Measurements from ENCODE around the gene BIN2. TPM values are rescaled to one million over a fixed set of nuclear protein-coding genes. Genes with fewer than 3 reads are reported as not detected.

BIN2 gene
- total and polyA plus RNA-seq, 9 of the 15 experiments (the other 6 are each of a cell fraction or from before 2014, with no cell fraction given), result 0.04 to 0.39 (median 0.25) TPM; not detected in 1

DNA sequence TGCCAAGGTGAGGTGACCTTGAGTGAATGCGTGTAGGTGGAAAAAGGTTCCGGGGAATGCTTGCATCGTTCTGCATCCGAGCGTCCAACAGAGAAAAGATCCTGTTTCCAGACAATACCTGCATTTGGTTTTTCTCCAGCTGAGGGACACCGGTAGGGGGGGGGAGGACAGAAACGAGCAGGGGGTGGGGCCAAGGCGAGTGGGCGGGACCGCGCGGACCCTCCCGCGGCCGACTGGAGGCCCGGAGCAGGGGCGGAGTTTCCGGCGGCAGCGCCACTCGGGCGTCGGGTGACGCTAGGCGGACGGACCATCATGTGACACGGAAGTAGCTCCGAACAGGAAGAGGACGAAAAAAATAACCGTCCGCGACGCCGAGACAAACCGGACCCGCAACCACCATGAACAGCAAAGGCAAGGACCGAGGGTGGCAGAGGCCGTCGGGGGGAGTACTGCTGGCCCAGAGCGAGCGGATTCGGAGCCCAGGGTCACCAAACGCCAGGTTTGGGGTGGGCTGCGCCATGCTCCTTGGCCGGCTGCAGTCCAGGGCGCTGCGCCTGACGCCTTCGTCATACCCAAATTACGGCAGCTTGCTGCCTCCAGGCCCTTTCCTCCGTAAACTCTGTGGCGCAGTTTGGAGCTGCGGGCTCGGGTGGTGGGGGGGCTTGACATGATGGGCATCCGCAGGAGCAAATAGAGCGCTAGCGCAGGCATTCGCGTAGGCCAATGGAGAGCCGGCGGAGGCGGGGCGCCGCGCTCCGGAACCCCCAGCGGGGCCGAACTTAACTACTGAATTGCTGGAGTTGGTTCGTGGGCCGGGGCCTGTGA lies 85.3 kb downstream of the BIN2 start, which contains the start of gene DAZAP2 (continued):
- TF ChIP-seq JUN (IDR thresholded peaks at IDR 0.05; ENCODE audit: borderline replicate concordance, low read depth, low read length), result no peak; the same call in 1 of the 2 replicates
- TF ChIP-seq JUN (CRISPR knock-in tag; IDR thresholded peaks at IDR 0.05; ENCODE audit: borderline replicate concordance), result 0 out of 2 replicates have a peak, but pooled peaks have one; percentile 76
- TF ChIP-seq, protein P1, sequence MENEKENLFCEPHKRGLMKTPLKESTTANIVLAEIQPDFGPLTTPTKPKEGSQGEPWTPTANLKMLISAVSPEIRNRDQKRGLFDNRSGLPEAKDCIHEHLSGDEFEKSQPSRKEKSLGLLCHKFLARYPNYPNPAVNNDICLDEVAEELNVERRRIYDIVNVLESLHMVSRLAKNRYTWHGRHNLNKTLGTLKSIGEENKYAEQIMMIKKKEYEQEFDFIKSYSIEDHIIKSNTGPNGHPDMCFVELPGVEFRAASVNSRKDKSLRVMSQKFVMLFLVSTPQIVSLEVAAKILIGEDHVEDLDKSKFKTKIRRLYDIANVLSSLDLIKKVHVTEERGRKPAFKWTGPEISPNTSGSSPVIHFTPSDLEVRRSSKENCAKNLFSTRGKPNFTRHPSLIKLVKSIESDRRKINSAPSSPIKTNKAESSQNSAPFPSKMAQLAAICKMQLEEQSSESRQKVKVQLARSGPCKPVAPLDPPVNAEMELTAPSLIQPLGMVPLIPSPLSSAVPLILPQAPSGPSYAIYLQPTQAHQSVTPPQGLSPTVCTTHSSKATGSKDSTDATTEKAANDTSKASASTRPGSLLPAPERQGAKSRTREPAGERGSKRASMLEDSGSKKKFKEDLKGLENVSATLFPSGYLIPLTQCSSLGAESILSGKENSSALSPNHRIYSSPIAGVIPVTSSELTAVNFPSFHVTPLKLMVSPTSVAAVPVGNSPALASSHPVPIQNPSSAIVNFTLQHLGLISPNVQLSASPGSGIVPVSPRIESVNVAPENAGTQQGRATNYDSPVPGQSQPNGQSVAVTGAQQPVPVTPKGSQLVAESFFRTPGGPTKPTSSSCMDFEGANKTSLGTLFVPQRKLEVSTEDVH (IDR thresholded peaks at IDR 0.05; ENCODE audit: low read depth, partially characterized antibody), result peak; percentile 98
- TF ChIP-seq ZKSCAN1 (IDR thresholded peaks at IDR 0.05; ENCODE audit: low read depth, low read length), result no peak
- TF ChIP-seq, protein P2, sequence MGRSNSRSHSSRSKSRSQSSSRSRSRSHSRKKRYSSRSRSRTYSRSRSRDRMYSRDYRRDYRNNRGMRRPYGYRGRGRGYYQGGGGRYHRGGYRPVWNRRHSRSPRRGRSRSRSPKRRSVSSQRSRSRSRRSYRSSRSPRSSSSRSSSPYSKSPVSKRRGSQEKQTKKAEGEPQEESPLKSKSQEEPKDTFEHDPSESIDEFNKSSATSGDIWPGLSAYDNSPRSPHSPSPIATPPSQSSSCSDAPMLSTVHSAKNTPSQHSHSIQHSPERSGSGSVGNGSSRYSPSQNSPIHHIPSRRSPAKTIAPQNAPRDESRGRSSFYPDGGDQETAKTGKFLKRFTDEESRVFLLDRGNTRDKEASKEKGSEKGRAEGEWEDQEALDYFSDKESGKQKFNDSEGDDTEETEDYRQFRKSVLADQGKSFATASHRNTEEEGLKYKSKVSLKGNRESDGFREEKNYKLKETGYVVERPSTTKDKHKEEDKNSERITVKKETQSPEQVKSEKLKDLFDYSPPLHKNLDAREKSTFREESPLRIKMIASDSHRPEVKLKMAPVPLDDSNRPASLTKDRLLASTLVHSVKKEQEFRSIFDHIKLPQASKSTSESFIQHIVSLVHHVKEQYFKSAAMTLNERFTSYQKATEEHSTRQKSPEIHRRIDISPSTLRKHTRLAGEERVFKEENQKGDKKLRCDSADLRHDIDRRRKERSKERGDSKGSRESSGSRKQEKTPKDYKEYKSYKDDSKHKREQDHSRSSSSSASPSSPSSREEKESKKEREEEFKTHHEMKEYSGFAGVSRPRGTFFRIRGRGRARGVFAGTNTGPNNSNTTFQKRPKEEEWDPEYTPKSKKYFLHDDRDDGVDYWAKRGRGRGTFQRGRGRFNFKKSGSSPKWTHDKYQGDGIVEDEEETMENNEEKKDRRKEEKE (IDR thresholded peaks at IDR 0.05; ENCODE audit: borderline replicate concordance in 1 of 2, control insufficient read depth in 1 of 2, low read depth in 2 of 2, low read length in 1 of 2), result no peak
- TF ChIP-seq, protein P3, sequence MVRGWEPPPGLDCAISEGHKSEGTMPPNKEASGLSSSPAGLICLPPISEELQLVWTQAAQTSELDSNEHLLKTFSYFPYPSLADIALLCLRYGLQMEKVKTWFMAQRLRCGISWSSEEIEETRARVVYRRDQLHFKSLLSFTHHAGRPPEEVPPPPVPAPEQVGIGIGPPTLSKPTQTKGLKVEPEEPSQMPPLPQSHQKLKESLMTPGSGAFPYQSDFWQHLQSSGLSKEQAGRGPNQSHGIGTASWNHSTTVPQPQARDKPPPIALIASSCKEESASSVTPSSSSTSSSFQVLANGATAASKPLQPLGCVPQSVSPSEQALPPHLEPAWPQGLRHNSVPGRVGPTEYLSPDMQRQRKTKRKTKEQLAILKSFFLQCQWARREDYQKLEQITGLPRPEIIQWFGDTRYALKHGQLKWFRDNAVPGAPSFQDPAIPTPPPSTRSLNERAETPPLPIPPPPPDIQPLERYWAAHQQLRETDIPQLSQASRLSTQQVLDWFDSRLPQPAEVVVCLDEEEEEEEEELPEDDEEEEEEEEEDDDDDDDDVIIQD (CRISPR knock-in tag; IDR thresholded peaks at IDR 0.05), result no peak
- TF ChIP-seq, protein P4, sequence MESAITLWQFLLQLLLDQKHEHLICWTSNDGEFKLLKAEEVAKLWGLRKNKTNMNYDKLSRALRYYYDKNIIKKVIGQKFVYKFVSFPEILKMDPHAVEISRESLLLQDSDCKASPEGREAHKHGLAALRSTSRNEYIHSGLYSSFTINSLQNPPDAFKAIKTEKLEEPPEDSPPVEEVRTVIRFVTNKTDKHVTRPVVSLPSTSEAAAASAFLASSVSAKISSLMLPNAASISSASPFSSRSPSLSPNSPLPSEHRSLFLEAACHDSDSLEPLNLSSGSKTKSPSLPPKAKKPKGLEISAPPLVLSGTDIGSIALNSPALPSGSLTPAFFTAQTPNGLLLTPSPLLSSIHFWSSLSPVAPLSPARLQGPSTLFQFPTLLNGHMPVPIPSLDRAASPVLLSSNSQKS (CRISPR knock-in tag; IDR thresholded peaks at IDR 0.05), result no peak
- no peak for TF ChIP-seq DNMT1 (IDR thresholded peaks at IDR 0.05)
- no peak; the same call in none of the 2 replicates for TF ChIP-seq ETV1 (tag; conservative IDR thresholded peaks at IDR 0.05; ENCODE audit: low read depth)

All from K562 (cell line).